MCF 10A (cell line): ENCODE data around the gene ATXN2. TPM values are rescaled to one million over a fixed set of nuclear protein-coding genes. Genes with fewer than 3 reads are reported as not detected.
A peak's percentile ranks its signal among the peaks of the same experiment; 100 is the strongest.

ENCODE experiments used
- BruUV-seq: library from RNA; stranded (reverse); fragments of 400-500 nt; replicated peaks from 2 replicates; lab custom pipeline; 2021; lab: Mats Ljungman, UMichigan
- CTCF ChIA-PET: fragments of 300-600 bp; sonication (Branson Sonifier 250); formaldehyde crosslinking; extraction: SDS; loops from one replicate; lab custom pipeline; 2021; ENCODE audit warnings: antibody characterized with exemption, inconsistent platforms; lab: Yijun Ruan, JAX
- POLR2A ChIA-PET: fragments of 300-600, 350-650 bp; sonication (Branson Sonifier 250); formaldehyde crosslinking; extraction: SDS; loops from one replicate; lab custom pipeline; 2020; ENCODE audit warnings: antibody characterized with exemption, inconsistent platforms; lab: Yijun Ruan, JAX
- DNase-seq: peaks from one replicate; pipeline ENCODE4 v3.0.0-alpha.2; 2018; ENCODE audit not compliant: unreplicated experiment
- H3K27ac Mint-ChIP-seq: one replicate; pipeline ENCODE4 v1.8.0; 2022; ENCODE audit warnings: mild to moderate bottlenecking, low read depth, mixed read lengths; ENCODE audit not compliant: unreplicated experiment
- H3K27me3 Mint-ChIP-seq: one replicate; pipeline ENCODE4 v1.8.0; 2022; ENCODE audit warnings: mixed read lengths; ENCODE audit not compliant: insufficient read depth, unreplicated experiment
- H3K36me3 Mint-ChIP-seq: one replicate; pipeline ENCODE4 v1.8.0; 2022; ENCODE audit warnings: mild to moderate bottlenecking, moderate library complexity, mixed read lengths; ENCODE audit not compliant: insufficient read depth, unreplicated experiment
- H3K4me1 Mint-ChIP-seq: one replicate; pipeline ENCODE4 v1.8.0; 2022; ENCODE audit warnings: mixed read lengths; ENCODE audit not compliant: insufficient read depth, unreplicated experiment
- H3K4me3 Mint-ChIP-seq: one replicate; pipeline ENCODE4 v1.8.0; 2022; ENCODE audit warnings: mild to moderate bottlenecking, moderate library complexity, mixed read lengths; ENCODE audit not compliant: unreplicated experiment
- H3K9me3 Mint-ChIP-seq: one replicate; pipeline ENCODE4 v1.8.0; 2022; ENCODE audit warnings: mixed read lengths; ENCODE audit not compliant: unreplicated experiment
- CTCF ChIP-seq: fragments of 200-600 bp; IDR thresholded peaks from one replicate; pipeline ENCODE4 v1.8.0; 2022; ENCODE audit warnings: antibody characterized with exemption, mild to moderate bottlenecking; ENCODE audit not compliant: unreplicated experiment
- intact Hi-C: fragments of 100-400 bp; cut with micrococcal nuclease; formaldehyde crosslinking; loops from 2 replicates; pipeline ENCODE4 v1.14.1; 2022
- total RNA-seq: library from RNA; stranded (reverse); gene quantifications from 2 replicates; pipeline ENCODE4 v1.2.3, GENCODE V29; 2022

The ATXN2 gene
- total RNA-seq, 1 experiment from 2014 or later: 70.6 TPM

GRCh38 chr12:111440152-111440551, 159.0 kb downstream of the ATXN2 start:
- Mint-ChIP-seq H3K27me3 (no peaks in the 10 kb centered on the region), H3K4me3 (no peak overlapping the region), H3K4me1 (peaks cover 37% of the 10 kb centered on the region), H3K9me3 (no peaks in the 10 kb centered on the region), H3K36me3 (peaks cover 57% of the 10 kb centered on the region), H3K27ac (no peak overlapping the region)
- no peak for TF ChIP-seq CTCF
- intact Hi-C loops: no loop called here
- BruUV-seq: no TSS peak
- POLR2A ChIA-PET: interaction anchor here (1.8 kb wide), 1 partner anchor 12 kb away, joined by 6 read pairs; no protein-coding TSS in a partner anchor
- no peak for DNase-seq
- CTCF ChIA-PET: interaction anchor here (0.5 to 4.0 kb wide), 7 partner anchors 10 to 140 kb away, joined by 3 to 19 read pairs (median 6); no protein-coding TSS in a partner anchor

- Mint-ChIP-seq H3K9me3 (no peaks in the 10 kb centered on the region), H3K36me3 (peaks cover 52% of the 10 kb centered on the region), H3K4me1 (peaks cover 39% of the 10 kb centered on the region), H3K27ac (no peak overlapping the region), H3K27me3 (no peaks in the 10 kb centered on the region), H3K4me3 (no peak overlapping the region)
- TF ChIP-seq CTCF: no peak
- POLR2A ChIA-PET: interaction anchor here (1.8 kb wide), 1 partner anchor 12 kb away, joined by 6 read pairs; no protein-coding TSS in a partner anchor
- intact Hi-C loops: no loop called here
- no TSS peak for BruUV-seq
- CTCF ChIA-PET: interaction anchor here (0.6 to 3.0 kb wide), 3 partner anchors 12 to 43 kb away, joined by 3 to 19 read pairs (median 14); no protein-coding TSS in a partner anchor
- DNase-seq: no peak
These were observed 159.4 kb downstream of the ATXN2 start for GRCh38 chr12:111439657-111440151.

- peaks cover 41% of the 10 kb centered on the region for H3K4me1 Mint-ChIP-seq
- H3K4me3 Mint-ChIP-seq: no peak overlapping the region
- ChIA-PET CTCF (interaction anchor here (0.6 to 3.0 kb wide), 3 partner anchors 13 to 544 kb away, joined by 4 to 19 read pairs (median 14); no protein-coding TSS in a partner anchor), POLR2A (interaction anchor here (0.8 to 1.8 kb wide), 2 partner anchors 13 to 42 kb away, joined by 3 to 6 read pairs; no protein-coding TSS in a partner anchor)
- DNase-seq: peak; percentile 82
- TF ChIP-seq CTCF: no peak
- intact Hi-C loops: no loop called here
- H3K9me3 Mint-ChIP-seq: no peaks in the 10 kb centered on the region
- H3K36me3 Mint-ChIP-seq: peaks cover 40% of the 10 kb centered on the region
- H3K27me3 Mint-ChIP-seq: no peaks in the 10 kb centered on the region
- no TSS peak for BruUV-seq
- peak overlapping the region; percentile 50 for H3K27ac Mint-ChIP-seq
These were observed 160.6 kb downstream of the ATXN2 start for GRCh38 chr12:111438481-111438880.

- POLR2A ChIA-PET: interaction anchor here (0.7 to 1.8 kb wide), 3 partner anchors 14 to 653 kb away, joined by 3 to 6 read pairs (median 3); no protein-coding TSS in a partner anchor
- Mint-ChIP-seq H3K27me3 (no peaks in the 10 kb centered on the region), H3K4me1 (peaks cover 36% of the 10 kb centered on the region), H3K27ac (peak overlapping the region; percentile 50), H3K4me3 (no peak overlapping the region), H3K9me3 (no peaks in the 10 kb centered on the region), H3K36me3 (peaks cover 35% of the 10 kb centered on the region)
- no peak for TF ChIP-seq CTCF
- CTCF ChIA-PET: interaction anchor here (0.6 to 3.0 kb wide), 3 partner anchors 13 to 543 kb away, joined by 4 to 19 read pairs (median 14); no protein-coding TSS in a partner anchor
- DNase-seq: peak; percentile 85
- intact Hi-C loops: no loop called here
- BruUV-seq: no TSS peak
These were observed 161.2 kb downstream of the ATXN2 start for GRCh38 chr12:111437816-111438454.
